K562 (cell line): Measurements from ENCODE around the gene C1QBP. TPM values are rescaled to one million over a fixed set of nuclear protein-coding genes. Genes with fewer than 3 reads are reported as not detected.
A peak's percentile ranks its signal among the peaks of the same experiment; 100 is the strongest.

Source experiments
- ARID4B ChIP-seq: sonication (generic); formaldehyde crosslinking; IDR thresholded peaks from 2 replicates; pipeline ENCODE4 v1.8.0; 2022; ENCODE audit warnings: mild to moderate bottlenecking, missing genetic modification reagents
- ATF1 ChIP-seq, 2 experiments: fragments of 450-650 bp in 1 of 2; IDR thresholded peaks; 2 replicates each; pipeline ENCODE4 v1.6.1; 2016; ENCODE audit warnings: missing compliant biosample characterization in 1 of 2, missing genetic modification characterization in 1 of 2
- ESRRB ChIP-seq: fragments of 250-450 bp; sonication (Bioruptor Pico); IDR thresholded peaks from 2 replicates; pipeline ENCODE4 v1.5.0; 2020; ENCODE audit warnings: mild to moderate bottlenecking, moderate library complexity, borderline replicate concordance
- FOXJ3 ChIP-seq: sonication (generic); formaldehyde crosslinking; IDR thresholded peaks from 2 replicates; pipeline ENCODE4 v1.4.0; 2020; ENCODE audit warnings: mild to moderate bottlenecking, missing genetic modification reagents
- GATAD2A ChIP-seq: fragments of 450-650 bp; IDR thresholded peaks from 2 replicates; pipeline ENCODE4 v1.6.1; 2017
- HDAC1 ChIP-seq, 2 experiments: fragments of 450-650 bp; IDR thresholded peaks; 2 replicates each; pipeline ENCODE4 v1.6.1; 2016 to 2017; ENCODE audit warnings: inconsistent platforms in 1 of 2, mild to moderate bottlenecking in 1 of 2, moderate library complexity in 1 of 2
- MCM5 ChIP-seq: fragments of 450-650 bp; IDR thresholded peaks from 2 replicates; pipeline ENCODE4 v1.6.1; 2016; ENCODE audit warnings: low read depth
- NCOR1 ChIP-seq: fragments of 450-650 bp; IDR thresholded peaks from 2 replicates; pipeline ENCODE4 v1.6.1; 2016; ENCODE audit warnings: mild to moderate bottlenecking, moderate library complexity
- NFYB ChIP-seq: IDR thresholded peaks from 2 replicates; pipeline ENCODE4 v1.6.1; 2011; ENCODE audit warnings: mild to moderate bottlenecking, moderate library complexity; ENCODE audit not compliant: insufficient read length; ENCODE audit errors: extremely low read depth
- NR4A1 ChIP-seq, 2 experiments: fragments of 250-450 bp in 1 of 2; fragments of 450-650 bp in 1 of 2; sonication (Bioruptor Pico) in 1 of 2; IDR thresholded peaks; 2 replicates each; pipeline versions ENCODE4 v1.4.0 to v1.6.1; 2016 to 2020; ENCODE audit warnings: mild to moderate bottlenecking in 2 of 2, missing compliant biosample characterization in 1 of 2, missing genetic modification characterization in 1 of 2, moderate library complexity in 1 of 2
- PHB2 ChIP-seq: fragments of 450-650 bp; IDR thresholded peaks from 2 replicates; pipeline ENCODE4 v1.6.1; 2017; ENCODE audit warnings: low read depth
- POLR2B ChIP-seq: fragments of 450-650 bp; IDR thresholded peaks from 2 replicates; pipeline ENCODE4 v1.6.1; 2018; ENCODE audit warnings: low read depth; ENCODE audit not compliant: partially characterized antibody
- SFPQ ChIP-seq: fragments of 200-400 bp; formaldehyde crosslinking; IDR thresholded peaks from 2 replicates; pipeline ENCODE4 v1.6.1; 2017; ENCODE audit warnings: mild to moderate bottlenecking, low read depth, low read length, moderate library complexity
- SIX5 ChIP-seq, 2 experiments: IDR thresholded peaks; 2 replicates each; pipeline ENCODE4 v1.6.1; 2011; ENCODE audit warnings: low read length in 2 of 2, borderline replicate concordance in 1 of 2, low read depth in 1 of 2, mild to moderate bottlenecking in 1 of 2, moderate library complexity in 1 of 2; ENCODE audit not compliant: insufficient read depth in 1 of 2
- TAF7 ChIP-seq: fragments of 450-650 bp; IDR thresholded peaks from 2 replicates; pipeline ENCODE4 v1.6.1; 2016; ENCODE audit warnings: missing genetic modification characterization, missing compliant biosample characterization
- ZFX ChIP-seq: sonication (generic); formaldehyde crosslinking; IDR thresholded peaks from 2 replicates; pipeline ENCODE4 v1.8.0; 2022; ENCODE audit warnings: mild to moderate bottlenecking, missing genetic modification reagents, moderate library complexity
- ZNF282 ChIP-seq: sonication (generic); formaldehyde crosslinking; IDR thresholded peaks from 2 replicates; pipeline ENCODE4 v1.8.1; 2023; ENCODE audit warnings: missing genetic modification reagents
- ZNF408 ChIP-seq: fragments of 250-450 bp; sonication (Bioruptor Pico); IDR thresholded peaks from 2 replicates; pipeline ENCODE4 v1.4.0; 2020; ENCODE audit warnings: low read depth, mild to moderate bottlenecking, moderate library complexity
- ZNF655 ChIP-seq: fragments of 250-450 bp; sonication (Bioruptor Pico); IDR thresholded peaks from 2 replicates; pipeline ENCODE4 v1.5.0; 2021
- ZNF76 ChIP-seq: fragments of 250-450 bp; sonication (Bioruptor Pico); IDR thresholded peaks from 2 replicates; pipeline ENCODE4 v1.4.0; 2020; ENCODE audit warnings: mild to moderate bottlenecking, moderate library complexity, borderline replicate concordance
- polyA plus RNA-seq, 8 experiments: library from polyadenylated mRNA; depleted of rRNA in 4 of 8; stranded (reverse) in 5 of 8; unstranded in 3 of 8; fragments of >200 nt; fragmentation: Nextera tagmentation in 2 of 8; fragmentation: Illumina TruSeq in 1 of 8; extraction: Ambion mirVana in 2 of 8; extraction: Trizol in 1 of 8; gene quantifications; 2 replicates each; pipeline versions ENCODE4 v1.2.1 to v1.2.3, GENCODE V29; 2011 to 2014; ENCODE audit warnings: inconsistent platforms in 1 of 8, missing spikeins in 1 of 8
- total RNA-seq, 7 experiments: library from RNA; depleted of rRNA in 6 of 7; stranded (reverse); fragments of >200 nt in 6 of 7; fragmentation: Illumina TruSeq in 2 of 7; extraction: Trizol in 2 of 7; gene quantifications; 2 replicates each; pipeline versions ENCODE4 v1.2.1 to v1.2.3, GENCODE V29; 2011 to 2021; ENCODE audit warnings: low replicate concordance in 1 of 7

C1QBP gene
- total and polyA plus RNA-seq, 9 of the 15 experiments (the other 6 are each of a cell fraction or from before 2014, with no cell fraction given), result 90.7 to 665 (median 414) TPM

GRCh38 chr17:5485270-5486205, 46.6 kb upstream of the C1QBP start, which contains the start of gene DERL2 (continued):
- no peak for TF ChIP-seq ZFX (CRISPR knock-in tag)
- TF ChIP-seq NCOR1, result no peak
- no peak for TF ChIP-seq PHB2
- TF ChIP-seq SIX5 (IDR thresholded peaks at IDR 0.05; ENCODE audit: borderline replicate concordance in 1 of 2, insufficient read depth in 1 of 2, low read depth in 1 of 2, low read length in 2 of 2), result no peak
- no peak for TF ChIP-seq ESRRB
- TF ChIP-seq HDAC1 (IDR thresholded peaks at IDR 0.05), result peak in 1 of 2 experiments; percentile 56; a peak in 1 of 4 replicates
- TF ChIP-seq TAF7 (tag), result peak; percentile 78
- TF ChIP-seq NFYB, result no peak
- no peak for TF ChIP-seq NR4A1 (CRISPR knock-in tag; IDR thresholded peaks at IDR 0.05)
- no peak for TF ChIP-seq NR4A1 (tag; IDR thresholded peaks at IDR 0.05)
- TF ChIP-seq FOXJ3, result no peak
- TF ChIP-seq MCM5, result no peak
- TF ChIP-seq ZNF655 (CRISPR knock-in tag), result no peak
- TF ChIP-seq ZNF408, result no peak
- no peak for TF ChIP-seq GATAD2A
- no peak for TF ChIP-seq ZNF76 (CRISPR knock-in tag)
- no peak for TF ChIP-seq ATF1 (CRISPR knock-in tag; IDR thresholded peaks at IDR 0.05)
- no peak for TF ChIP-seq ATF1 (tag; IDR thresholded peaks at IDR 0.05)
- no peak for TF ChIP-seq SFPQ
- peak; percentile 24 for TF ChIP-seq POLR2B
- no peak for TF ChIP-seq ARID4B (CRISPR knock-in tag)
- no peak for TF ChIP-seq ZNF282 (CRISPR knock-in tag)
